GM23338 (cell line): Measurements from ENCODE around the gene NR4A1.

ENCODE experiments used
- TF ChIP-seq, protein P1 (sequence below), 2 experiments: fragments of 200-600 bp in 1 of 2; sonication (generic) in 1 of 2; conservative IDR thresholded peaks; 2 replicates each; pipeline versions ENCODE4 v1.5.1 to v1.6.1; 2016 to 2017; ENCODE audit warnings: antibody characterized with exemption in 2 of 2, low read depth in 2 of 2, mild to moderate bottlenecking in 2 of 2, moderate library complexity in 1 of 2
- TF ChIP-seq, protein P2 (sequence below): IDR thresholded peaks from one replicate; pipeline ENCODE4 v1.6.1; 2018; ENCODE audit warnings: antibody characterized with exemption; ENCODE audit not compliant: unreplicated experiment
- TF ChIP-seq, protein P3 (sequence below): IDR thresholded peaks from 2 replicates; pipeline ENCODE4 v1.6.1; 2016; ENCODE audit warnings: antibody characterized with exemption

DNA sequence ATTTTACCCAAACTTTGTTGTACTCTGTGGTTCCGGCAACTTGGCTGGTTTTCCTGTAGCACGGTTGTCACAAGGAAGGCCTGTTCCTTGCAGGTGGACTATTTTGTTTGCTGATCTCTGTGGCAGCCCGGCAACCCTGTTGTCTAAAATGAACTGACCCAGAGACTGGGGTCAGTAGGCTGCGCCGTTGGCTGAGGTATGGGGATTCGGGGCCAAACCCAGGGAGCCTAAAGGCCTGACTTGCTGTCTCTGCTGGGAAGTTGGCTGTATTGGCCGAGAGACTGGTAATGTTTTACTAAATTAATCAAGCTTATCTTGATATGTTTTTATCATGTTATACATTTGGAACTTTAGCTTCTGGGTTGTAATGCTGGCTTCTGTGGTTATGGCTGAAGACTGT is 42.1 kb downstream of the NR4A1 start:
- TF ChIP-seq, protein P1, sequence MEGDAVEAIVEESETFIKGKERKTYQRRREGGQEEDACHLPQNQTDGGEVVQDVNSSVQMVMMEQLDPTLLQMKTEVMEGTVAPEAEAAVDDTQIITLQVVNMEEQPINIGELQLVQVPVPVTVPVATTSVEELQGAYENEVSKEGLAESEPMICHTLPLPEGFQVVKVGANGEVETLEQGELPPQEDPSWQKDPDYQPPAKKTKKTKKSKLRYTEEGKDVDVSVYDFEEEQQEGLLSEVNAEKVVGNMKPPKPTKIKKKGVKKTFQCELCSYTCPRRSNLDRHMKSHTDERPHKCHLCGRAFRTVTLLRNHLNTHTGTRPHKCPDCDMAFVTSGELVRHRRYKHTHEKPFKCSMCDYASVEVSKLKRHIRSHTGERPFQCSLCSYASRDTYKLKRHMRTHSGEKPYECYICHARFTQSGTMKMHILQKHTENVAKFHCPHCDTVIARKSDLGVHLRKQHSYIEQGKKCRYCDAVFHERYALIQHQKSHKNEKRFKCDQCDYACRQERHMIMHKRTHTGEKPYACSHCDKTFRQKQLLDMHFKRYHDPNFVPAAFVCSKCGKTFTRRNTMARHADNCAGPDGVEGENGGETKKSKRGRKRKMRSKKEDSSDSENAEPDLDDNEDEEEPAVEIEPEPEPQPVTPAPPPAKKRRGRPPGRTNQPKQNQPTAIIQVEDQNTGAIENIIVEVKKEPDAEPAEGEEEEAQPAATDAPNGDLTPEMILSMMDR (conservative IDR thresholded peaks at IDR 0.05; ENCODE audit: low read depth in 2 of 2): 0 out of 4 replicates have a peak, but pooled peaks of 1 of the 2 experiments have one; percentile 5
- TF ChIP-seq, protein P2, sequence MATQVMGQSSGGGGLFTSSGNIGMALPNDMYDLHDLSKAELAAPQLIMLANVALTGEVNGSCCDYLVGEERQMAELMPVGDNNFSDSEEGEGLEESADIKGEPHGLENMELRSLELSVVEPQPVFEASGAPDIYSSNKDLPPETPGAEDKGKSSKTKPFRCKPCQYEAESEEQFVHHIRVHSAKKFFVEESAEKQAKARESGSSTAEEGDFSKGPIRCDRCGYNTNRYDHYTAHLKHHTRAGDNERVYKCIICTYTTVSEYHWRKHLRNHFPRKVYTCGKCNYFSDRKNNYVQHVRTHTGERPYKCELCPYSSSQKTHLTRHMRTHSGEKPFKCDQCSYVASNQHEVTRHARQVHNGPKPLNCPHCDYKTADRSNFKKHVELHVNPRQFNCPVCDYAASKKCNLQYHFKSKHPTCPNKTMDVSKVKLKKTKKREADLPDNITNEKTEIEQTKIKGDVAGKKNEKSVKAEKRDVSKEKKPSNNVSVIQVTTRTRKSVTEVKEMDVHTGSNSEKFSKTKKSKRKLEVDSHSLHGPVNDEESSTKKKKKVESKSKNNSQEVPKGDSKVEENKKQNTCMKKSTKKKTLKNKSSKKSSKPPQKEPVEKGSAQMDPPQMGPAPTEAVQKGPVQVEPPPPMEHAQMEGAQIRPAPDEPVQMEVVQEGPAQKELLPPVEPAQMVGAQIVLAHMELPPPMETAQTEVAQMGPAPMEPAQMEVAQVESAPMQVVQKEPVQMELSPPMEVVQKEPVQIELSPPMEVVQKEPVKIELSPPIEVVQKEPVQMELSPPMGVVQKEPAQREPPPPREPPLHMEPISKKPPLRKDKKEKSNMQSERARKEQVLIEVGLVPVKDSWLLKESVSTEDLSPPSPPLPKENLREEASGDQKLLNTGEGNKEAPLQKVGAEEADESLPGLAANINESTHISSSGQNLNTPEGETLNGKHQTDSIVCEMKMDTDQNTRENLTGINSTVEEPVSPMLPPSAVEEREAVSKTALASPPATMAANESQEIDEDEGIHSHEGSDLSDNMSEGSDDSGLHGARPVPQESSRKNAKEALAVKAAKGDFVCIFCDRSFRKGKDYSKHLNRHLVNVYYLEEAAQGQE: no peak
- TF ChIP-seq, protein P3, sequence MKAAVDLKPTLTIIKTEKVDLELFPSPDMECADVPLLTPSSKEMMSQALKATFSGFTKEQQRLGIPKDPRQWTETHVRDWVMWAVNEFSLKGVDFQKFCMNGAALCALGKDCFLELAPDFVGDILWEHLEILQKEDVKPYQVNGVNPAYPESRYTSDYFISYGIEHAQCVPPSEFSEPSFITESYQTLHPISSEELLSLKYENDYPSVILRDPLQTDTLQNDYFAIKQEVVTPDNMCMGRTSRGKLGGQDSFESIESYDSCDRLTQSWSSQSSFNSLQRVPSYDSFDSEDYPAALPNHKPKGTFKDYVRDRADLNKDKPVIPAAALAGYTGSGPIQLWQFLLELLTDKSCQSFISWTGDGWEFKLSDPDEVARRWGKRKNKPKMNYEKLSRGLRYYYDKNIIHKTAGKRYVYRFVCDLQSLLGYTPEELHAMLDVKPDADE: no peak
